Epithelial cell of proximal tubule (primary cell): Measurements from ENCODE around the gene MBP. TPM values are rescaled to one million over a fixed set of nuclear protein-coding genes. Genes with fewer than 3 reads are reported as not detected.

ENCODE experiments used
- DNase-seq: peaks from one replicate; pipeline ENCODE4 v3.0.0-alpha.2; 2011; ENCODE audit warnings: low read depth
- H3K4me3 ChIP-seq: 2 replicates; pipeline ENCODE4 v1.5.1; 2011; ENCODE audit warnings: low read depth, mild to moderate bottlenecking, low read length
- CTCF ChIP-seq: conservative IDR thresholded peaks from 2 replicates; pipeline ENCODE4 v1.5.1; 2012; ENCODE audit warnings: low read depth, mild to moderate bottlenecking, low read length
- total RNA-seq: library from RNA; depleted of rRNA; stranded (reverse); fragments of >200 nt; gene quantifications from 2 replicates; pipeline ENCODE4 v1.2.3, GENCODE V29; 2015

MBP gene
- total RNA-seq, 1 donor from 2014 or later: 19.1 TPM

- DNase-seq: no peak
- TF ChIP-seq CTCF: no peak
- H3K4me3 ChIP-seq: no peak overlapping the region
These were observed 30.0 kb upstream of the MBP start for GRCh38 chr18:77162580-77162979.

GRCh38 chr18:77161961-77162360 is 29.4 kb upstream of the MBP start:
- no peak for DNase-seq
- no peak overlapping the region for H3K4me3 ChIP-seq
- TF ChIP-seq CTCF: no peak

GRCh38 chr18:77161383-77161782 is 28.8 kb upstream of the MBP start:
- H3K4me3 ChIP-seq: no peak overlapping the region
- DNase-seq: no peak
- no peak for TF ChIP-seq CTCF

GRCh38 chr18:77160515-77160914 is 27.9 kb upstream of the MBP start:
- H3K4me3 ChIP-seq: no peak overlapping the region
- no peak for TF ChIP-seq CTCF
- DNase-seq: no peak

- TF ChIP-seq CTCF: no peak
- no peak for DNase-seq
- H3K4me3 ChIP-seq: no peak overlapping the region
These were observed 24.7 kb upstream of the MBP start for GRCh38 chr18:77157312-77157711.

GRCh38 chr18:77155031-77155430 is 22.4 kb upstream of the MBP start:
- no peak overlapping the region for H3K4me3 ChIP-seq
- TF ChIP-seq CTCF: no peak
- DNase-seq: no peak

- DNase-seq: no peak
- TF ChIP-seq CTCF: no peak
- H3K4me3 ChIP-seq: no peak overlapping the region
These were observed 20.8 kb upstream of the MBP start for GRCh38 chr18:77153404-77153803.
